ENCODE data around the gene TRAP1. TPM values are rescaled to one million over a fixed set of nuclear protein-coding genes. Genes with fewer than 3 reads are reported as not detected.

The TRAP1 gene
- total RNA-seq, 1 experiment from 2014 or later = 232 TPM

- no TSS peak for BruUV-seq (replicated peaks)
- Mint-ChIP-seq H3K4me3 (ENCODE audit: low read depth, unreplicated experiment) (no peak overlapping the region), H3K9me3 (ENCODE audit: low read depth, unreplicated experiment) (no peaks in the 10 kb centered on the region), H3K27ac (ENCODE audit: unreplicated experiment) (no peak overlapping the region), H3K27me3 (ENCODE audit: unreplicated experiment) (no peaks in the 10 kb centered on the region), H3K36me3 (ENCODE audit: insufficient read depth, unreplicated experiment) (peaks cover 64% of the 10 kb centered on the region), H3K4me1 (ENCODE audit: low read depth, unreplicated experiment) (no peaks in the 10 kb centered on the region)
- intact Hi-C loops (cut with micrococcal nuclease; ENCODE audit: unreplicated experiment) = no loop called here
- CTCF ChIA-PET = interaction anchor here (1.0 kb wide), 1 partner anchor 14 kb away, joined by 5 read pairs; no protein-coding TSS in a partner anchor
- TF ChIP-seq, protein P1, sequence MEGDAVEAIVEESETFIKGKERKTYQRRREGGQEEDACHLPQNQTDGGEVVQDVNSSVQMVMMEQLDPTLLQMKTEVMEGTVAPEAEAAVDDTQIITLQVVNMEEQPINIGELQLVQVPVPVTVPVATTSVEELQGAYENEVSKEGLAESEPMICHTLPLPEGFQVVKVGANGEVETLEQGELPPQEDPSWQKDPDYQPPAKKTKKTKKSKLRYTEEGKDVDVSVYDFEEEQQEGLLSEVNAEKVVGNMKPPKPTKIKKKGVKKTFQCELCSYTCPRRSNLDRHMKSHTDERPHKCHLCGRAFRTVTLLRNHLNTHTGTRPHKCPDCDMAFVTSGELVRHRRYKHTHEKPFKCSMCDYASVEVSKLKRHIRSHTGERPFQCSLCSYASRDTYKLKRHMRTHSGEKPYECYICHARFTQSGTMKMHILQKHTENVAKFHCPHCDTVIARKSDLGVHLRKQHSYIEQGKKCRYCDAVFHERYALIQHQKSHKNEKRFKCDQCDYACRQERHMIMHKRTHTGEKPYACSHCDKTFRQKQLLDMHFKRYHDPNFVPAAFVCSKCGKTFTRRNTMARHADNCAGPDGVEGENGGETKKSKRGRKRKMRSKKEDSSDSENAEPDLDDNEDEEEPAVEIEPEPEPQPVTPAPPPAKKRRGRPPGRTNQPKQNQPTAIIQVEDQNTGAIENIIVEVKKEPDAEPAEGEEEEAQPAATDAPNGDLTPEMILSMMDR (IDR thresholded peaks at IDR 0.05; ENCODE audit: unreplicated experiment) = no peak
- DNase-seq = no peak
These were observed 20.8 kb upstream of the TRAP1 start for GRCh38 chr16:3738128-3738527.

DNA sequence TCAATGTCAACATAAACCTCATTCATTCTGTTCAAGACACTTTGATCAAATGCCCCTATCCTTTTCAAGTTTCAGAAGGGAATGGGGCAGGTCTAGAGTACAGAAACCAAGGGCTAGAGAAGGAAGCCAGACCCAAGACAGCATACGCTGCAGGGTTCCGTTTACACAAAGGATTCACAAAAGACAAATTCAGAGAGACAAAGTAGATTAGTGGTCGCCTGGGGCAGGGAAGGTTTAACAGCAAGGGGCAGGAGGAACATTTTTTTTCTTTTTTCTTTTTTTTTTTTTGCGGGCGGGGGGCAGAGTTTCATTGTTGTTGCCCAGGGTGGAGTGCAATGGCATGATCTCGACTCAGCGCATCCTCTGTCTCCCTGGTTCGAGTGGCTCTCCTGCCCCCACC lies 19.9 kb upstream of the TRAP1 start:
- no TSS peak for BruUV-seq (replicated peaks)
- TF ChIP-seq, protein P1 (IDR thresholded peaks at IDR 0.05; ENCODE audit: unreplicated experiment) = no peak

DNA sequence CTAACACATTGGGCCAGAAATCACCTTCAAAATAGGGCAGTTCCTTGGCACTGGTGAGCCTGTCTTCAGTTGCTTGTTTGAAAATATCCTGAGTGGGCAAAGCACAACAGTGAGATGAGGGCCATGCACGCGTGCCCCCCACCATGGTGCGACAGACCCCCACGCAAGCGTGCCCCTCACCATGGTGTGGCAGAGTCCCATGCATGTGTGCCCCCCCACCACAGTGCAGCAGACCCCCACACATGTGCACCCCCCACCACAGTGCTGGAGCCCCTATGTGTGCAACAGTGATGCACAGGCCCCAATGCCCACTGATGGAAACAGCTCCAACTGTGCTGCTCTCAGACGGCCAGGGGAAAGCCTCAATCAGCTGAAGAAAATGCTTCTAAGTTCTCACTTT lies 18.8 kb upstream of the TRAP1 start:
- Mint-ChIP-seq H3K27me3 (ENCODE audit: unreplicated experiment) (no peaks in the 10 kb centered on the region), H3K36me3 (ENCODE audit: insufficient read depth, unreplicated experiment) (peaks cover 57% of the 10 kb centered on the region), H3K4me1 (ENCODE audit: low read depth, unreplicated experiment) (no peaks in the 10 kb centered on the region), H3K9me3 (ENCODE audit: low read depth, unreplicated experiment) (no peaks in the 10 kb centered on the region), H3K4me3 (ENCODE audit: low read depth, unreplicated experiment) (no peak overlapping the region), H3K27ac (ENCODE audit: unreplicated experiment) (no peak overlapping the region)
- no peak for DNase-seq
- intact Hi-C loops (cut with micrococcal nuclease; ENCODE audit: unreplicated experiment) = no loop called here
- CTCF ChIA-PET = no interaction called here
- no TSS peak for BruUV-seq (replicated peaks)
- TF ChIP-seq, protein P1 (IDR thresholded peaks at IDR 0.05; ENCODE audit: unreplicated experiment) = no peak

More for the DNA sequence above, 19.9 kb upstream of the TRAP1 start:
- Mint-ChIP-seq H3K9me3 (ENCODE audit: low read depth, unreplicated experiment) (no peaks in the 10 kb centered on the region), H3K4me3 (ENCODE audit: low read depth, unreplicated experiment) (no peak overlapping the region), H3K4me1 (ENCODE audit: low read depth, unreplicated experiment) (no peaks in the 10 kb centered on the region), H3K27me3 (ENCODE audit: unreplicated experiment) (no peaks in the 10 kb centered on the region), H3K27ac (ENCODE audit: unreplicated experiment) (peak overlapping the region; percentile 4), H3K36me3 (ENCODE audit: insufficient read depth, unreplicated experiment) (peaks cover 55% of the 10 kb centered on the region)
- intact Hi-C loops (cut with micrococcal nuclease; ENCODE audit: unreplicated experiment) = no loop called here
- no peak for DNase-seq
- CTCF ChIA-PET = no interaction called here

- H3K9me3 Mint-ChIP-seq (ENCODE audit: low read depth, unreplicated experiment) = no peaks in the 10 kb centered on the region
- no peak overlapping the region for H3K4me3 Mint-ChIP-seq (ENCODE audit: low read depth, unreplicated experiment)
- TF ChIP-seq, protein P1 (IDR thresholded peaks at IDR 0.05; ENCODE audit: unreplicated experiment) = no peak
- H3K27ac Mint-ChIP-seq (ENCODE audit: unreplicated experiment) = no peak overlapping the region
- no peaks in the 10 kb centered on the region for H3K27me3 Mint-ChIP-seq (ENCODE audit: unreplicated experiment)
- no peaks in the 10 kb centered on the region for H3K4me1 Mint-ChIP-seq (ENCODE audit: low read depth, unreplicated experiment)
- CTCF ChIA-PET = no interaction called here
- no peak for DNase-seq
- intact Hi-C loops (cut with micrococcal nuclease; ENCODE audit: unreplicated experiment) = no loop called here
- peaks cover 63% of the 10 kb centered on the region for H3K36me3 Mint-ChIP-seq (ENCODE audit: insufficient read depth, unreplicated experiment)
- BruUV-seq (replicated peaks) = no TSS peak
These were observed 18.2 kb upstream of the TRAP1 start for GRCh38 chr16:3735541-3735940.

Data from Calu3 (cell line).